Endodermal cell (in vitro differentiated cells): Measurements from ENCODE around the gene DBNDD1. TPM values are rescaled to one million over a fixed set of nuclear protein-coding genes. Genes with fewer than 3 reads are reported as not detected.
"Not testable (repeated sequence)": the region's sequence is repeated elsewhere in the genome, so short reads cannot be mapped to it uniquely, and the experiment has no call there.

Experiments used
- DNase-seq: peaks from one replicate; pipeline ENCODE4 v3.0.0-alpha.2; 2017
- H3K27ac ChIP-seq: 2 replicates; pipeline ENCODE4 v1.5.1; 2013; ENCODE audit warnings: mild to moderate bottlenecking, low read depth, low read length, moderate library complexity
- H3K27me3 ChIP-seq: 2 replicates; pipeline ENCODE4 v1.6.1; 2013; ENCODE audit warnings: mild to moderate bottlenecking, low read length, moderate library complexity; ENCODE audit not compliant: insufficient read depth, control insufficient read depth, poor library complexity, severe bottlenecking
- H3K36me3 ChIP-seq: 2 replicates; pipeline ENCODE4 v1.7.0; 2013; ENCODE audit warnings: mild to moderate bottlenecking, low read length, moderate library complexity; ENCODE audit not compliant: control insufficient read depth, insufficient read depth
- H3K4me1 ChIP-seq: one replicate; pipeline ENCODE4 v1.7.0; 2013; ENCODE audit warnings: low read length; ENCODE audit not compliant: control insufficient read depth, insufficient read depth
- H3K4me3 ChIP-seq: 2 replicates; pipeline ENCODE4 v1.5.1; 2013; ENCODE audit warnings: mild to moderate bottlenecking, low read length, moderate library complexity
- H3K9ac ChIP-seq: 2 replicates; pipeline ENCODE4 v1.6.1; 2013; ENCODE audit warnings: mild to moderate bottlenecking, low read length, moderate library complexity; ENCODE audit not compliant: poor library complexity, severe bottlenecking; ENCODE audit errors: extremely low read depth
- H3K9me3 ChIP-seq: 2 replicates; pipeline ENCODE4 v1.6.1; 2013; ENCODE audit warnings: mild to moderate bottlenecking, low read length, moderate library complexity; ENCODE audit not compliant: control insufficient read depth
- H3K27ac Mint-ChIP-seq: 2 replicates; pipeline ENCODE4 v1.8.0; 2020; ENCODE audit warnings: mixed read lengths
- H3K27me3 Mint-ChIP-seq: 2 replicates; pipeline ENCODE4 v1.8.0; 2021; ENCODE audit warnings: mild to moderate bottlenecking, mixed read lengths; ENCODE audit not compliant: insufficient read depth
- H3K36me3 Mint-ChIP-seq: 2 replicates; pipeline ENCODE4 v1.8.0; 2020; ENCODE audit warnings: low read depth, mixed read lengths
- H3K4me1 Mint-ChIP-seq: 2 replicates; pipeline ENCODE4 v1.8.0; 2020; ENCODE audit warnings: mixed read lengths
- H3K4me3 Mint-ChIP-seq: 2 replicates; pipeline ENCODE4 v1.8.0; 2020; ENCODE audit warnings: mild to moderate bottlenecking, moderate library complexity, mixed read lengths
- H3K9me3 Mint-ChIP-seq: 2 replicates; pipeline ENCODE4 v1.8.0; 2020; ENCODE audit warnings: mild to moderate bottlenecking, mixed read lengths
- WGBS, 2 experiments: methylation state at CpG; one replicate each; pipeline versions ENCODE4 v1.1.5 to v1.1.7; 2013; ENCODE audit warnings: missing lambda C conversion rate in 2 of 2, mixed read lengths in 1 of 2; ENCODE audit not compliant: insufficient coverage in 1 of 2, insufficient read length in 1 of 2; 5-methylcytosine and 5-hydroxymethylcytosine counted together
- total RNA-seq, 2 donors: library from RNA; stranded (reverse); fragmentation: NEBNext Ultra II Directional in 1 of 2; extraction: Animal tissue kit (Norgen Biotek cat#: 25700) in 1 of 2; gene quantifications; 2 replicates in 1 of 2; 3 replicates in 1 of 2; pipeline ENCODE4 v1.2.1, GENCODE V29; 2021
- TF ChIP-seq, protein P1 (sequence below): fragments of 200-600 bp; sonication (generic); conservative IDR thresholded peaks from 2 replicates; pipeline ENCODE4 v1.5.0; 2021; ENCODE audit warnings: antibody characterized with exemption, mild to moderate bottlenecking

Gene DBNDD1
- total RNA-seq, 2 donors from 2014 or later, result 31.5 to 32.5 TPM

DNA sequence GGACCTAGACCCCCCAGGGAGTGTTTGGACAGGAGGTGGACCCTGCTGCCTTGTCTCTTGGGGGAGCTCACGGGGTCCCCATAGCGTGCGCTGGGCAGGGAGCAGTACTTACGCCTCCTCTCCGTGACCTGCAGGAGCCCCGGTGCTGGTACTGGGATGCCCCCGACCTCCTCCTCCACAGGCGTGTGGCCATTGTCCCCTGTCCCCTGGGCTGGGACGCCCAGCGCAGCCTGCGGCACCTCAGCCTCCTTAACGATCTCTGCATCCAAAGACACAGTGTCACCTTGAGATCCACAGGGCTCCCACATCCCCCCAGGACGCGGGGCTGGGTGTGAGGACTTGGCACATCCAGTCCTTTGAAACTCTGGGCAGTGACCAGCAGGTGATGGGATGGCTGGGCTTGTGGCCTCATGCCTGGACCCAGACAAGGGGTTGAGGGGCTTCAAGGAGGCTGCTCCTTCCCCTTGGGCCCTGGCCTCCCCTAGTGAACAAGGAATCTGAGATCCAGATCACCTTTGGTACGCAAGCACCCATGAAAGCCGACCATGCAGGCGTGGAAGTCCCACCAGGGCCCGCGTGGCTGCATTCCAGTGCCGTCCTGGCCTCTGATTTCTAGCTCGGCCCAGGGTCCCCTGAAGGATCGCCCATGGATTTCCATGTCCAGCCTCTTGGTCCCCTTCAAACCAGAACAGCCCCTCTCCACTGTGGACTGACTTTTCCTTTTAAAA is 9.9 kb downstream of the DBNDD1 start:
- TF ChIP-seq, protein P1, sequence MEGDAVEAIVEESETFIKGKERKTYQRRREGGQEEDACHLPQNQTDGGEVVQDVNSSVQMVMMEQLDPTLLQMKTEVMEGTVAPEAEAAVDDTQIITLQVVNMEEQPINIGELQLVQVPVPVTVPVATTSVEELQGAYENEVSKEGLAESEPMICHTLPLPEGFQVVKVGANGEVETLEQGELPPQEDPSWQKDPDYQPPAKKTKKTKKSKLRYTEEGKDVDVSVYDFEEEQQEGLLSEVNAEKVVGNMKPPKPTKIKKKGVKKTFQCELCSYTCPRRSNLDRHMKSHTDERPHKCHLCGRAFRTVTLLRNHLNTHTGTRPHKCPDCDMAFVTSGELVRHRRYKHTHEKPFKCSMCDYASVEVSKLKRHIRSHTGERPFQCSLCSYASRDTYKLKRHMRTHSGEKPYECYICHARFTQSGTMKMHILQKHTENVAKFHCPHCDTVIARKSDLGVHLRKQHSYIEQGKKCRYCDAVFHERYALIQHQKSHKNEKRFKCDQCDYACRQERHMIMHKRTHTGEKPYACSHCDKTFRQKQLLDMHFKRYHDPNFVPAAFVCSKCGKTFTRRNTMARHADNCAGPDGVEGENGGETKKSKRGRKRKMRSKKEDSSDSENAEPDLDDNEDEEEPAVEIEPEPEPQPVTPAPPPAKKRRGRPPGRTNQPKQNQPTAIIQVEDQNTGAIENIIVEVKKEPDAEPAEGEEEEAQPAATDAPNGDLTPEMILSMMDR, result no peak
- Mint-ChIP-seq H3K27me3 (no peaks in the 10 kb centered on the region), H3K9me3 (no peaks in the 10 kb centered on the region), H3K4me1 (no peaks in the 10 kb centered on the region), H3K27ac (no peak overlapping the region), H3K36me3 (peaks cover 5% of the 10 kb centered on the region), H3K4me3 (no peak overlapping the region)
- no peak overlapping the region for H3K4me3 ChIP-seq
- H3K27ac ChIP-seq, result no peak overlapping the region
- no peaks in the 10 kb centered on the region for H3K36me3 ChIP-seq
- no peaks in the 10 kb centered on the region for H3K27me3 ChIP-seq
- DNase-seq, result no peak
- H3K9me3 ChIP-seq, result no peaks in the 10 kb centered on the region
- no peak overlapping the region for H3K9ac ChIP-seq
- WGBS, 2 experiments, result 93 to 98% methylated on average over 17 to 22 of the region's 22 CpGs
- H3K4me1 ChIP-seq, result no peaks in the 10 kb centered on the region

DNA sequence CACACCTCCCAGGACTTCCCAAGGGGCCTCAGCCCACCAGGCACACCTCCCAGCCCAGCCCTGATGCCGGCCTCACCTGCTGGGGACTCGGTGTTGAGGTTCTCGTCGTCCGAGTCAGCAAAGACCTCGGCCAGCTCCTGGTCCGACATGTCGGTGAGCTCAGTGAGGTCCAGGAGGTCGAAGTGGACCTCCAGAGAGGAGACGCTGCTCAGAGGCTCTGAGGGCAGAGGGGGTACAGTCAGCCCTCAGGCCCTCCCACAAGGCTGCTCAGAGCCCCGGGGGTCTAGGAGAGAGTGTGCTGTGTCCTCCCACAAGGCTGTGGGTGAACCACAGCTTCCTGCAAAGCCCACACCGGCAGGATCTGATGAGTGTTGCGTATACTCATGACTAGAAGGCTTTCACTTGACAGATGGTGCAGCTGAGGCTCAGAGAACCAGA is 10.5 kb downstream of the DBNDD1 start:
- Histone ChIP-seq H3K4me1 (no peaks in the 10 kb centered on the region), H3K27ac (no peak overlapping the region), H3K9me3 (no peaks in the 10 kb centered on the region), H3K4me3 (no peak overlapping the region), H3K36me3 (no peaks in the 10 kb centered on the region), H3K9ac (no peak overlapping the region), H3K27me3 (no peaks in the 10 kb centered on the region)
- no peaks in the 10 kb centered on the region for H3K9me3 Mint-ChIP-seq
- no peak overlapping the region for H3K27ac Mint-ChIP-seq
- peaks cover 5% of the 10 kb centered on the region for H3K36me3 Mint-ChIP-seq
- 91 to 97% methylated on average over 12 to 13 of the region's 13 CpGs for WGBS, 2 experiments
- TF ChIP-seq, protein P1, result no peak
- H3K4me1 Mint-ChIP-seq, result no peaks in the 10 kb centered on the region
- H3K27me3 Mint-ChIP-seq, result no peaks in the 10 kb centered on the region
- no peak for DNase-seq
- no peak overlapping the region for H3K4me3 Mint-ChIP-seq

DNA sequence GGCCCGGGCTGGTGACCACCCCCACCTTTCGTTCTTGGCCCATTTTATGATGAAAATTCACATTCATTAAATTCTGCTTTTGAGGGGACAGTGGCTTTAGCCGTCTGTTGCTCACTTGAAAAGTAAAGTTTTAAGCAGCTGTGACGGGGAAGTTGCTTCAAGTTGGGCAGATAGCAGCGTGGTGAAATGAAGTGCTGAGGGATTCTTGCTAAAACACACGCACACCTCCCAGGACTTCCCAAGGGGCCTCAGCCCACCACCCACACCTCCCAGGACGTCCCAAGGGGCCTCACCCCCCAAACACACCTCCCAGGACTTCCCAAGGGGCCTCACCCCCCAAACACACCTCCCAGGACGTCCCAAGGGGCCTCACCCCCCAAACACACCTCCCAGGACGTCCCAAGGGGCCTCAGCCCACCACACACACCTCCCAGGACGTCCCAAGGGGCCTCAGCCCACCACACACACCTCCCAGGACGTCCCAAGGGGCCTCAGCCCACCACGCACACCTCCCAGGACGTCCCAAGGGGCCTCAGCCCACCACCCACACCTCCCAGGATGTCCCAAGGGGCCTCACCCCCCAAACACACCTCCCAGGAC is 11.5 kb downstream of the DBNDD1 start:
- H3K27me3 Mint-ChIP-seq, H3K4me3 Mint-ChIP-seq, H3K9ac ChIP-seq, DNase-seq, H3K36me3 Mint-ChIP-seq, H3K27ac ChIP-seq, H3K4me1 ChIP-seq, H3K4me1 Mint-ChIP-seq, H3K27me3 ChIP-seq, H3K36me3 ChIP-seq, H3K4me3 ChIP-seq, H3K9me3 ChIP-seq, H3K9me3 Mint-ChIP-seq: not testable (repeated sequence)
- peak overlapping the region; percentile 66 for H3K27ac Mint-ChIP-seq
- WGBS, 2 experiments, result 93 to 94% methylated on average over 4 to 10 of the region's 13 CpGs
